NCI-H774 (cell line): Measurements from ENCODE around the gene BPIFB2.
"Not testable (repeated sequence)": the region's sequence is repeated elsewhere in the genome, so short reads cannot be mapped to it uniquely, and the experiment has no call there.

Experiments used
- DNase-seq: peaks from one replicate; lab custom pipeline; 2025; lab: John Stamatoyannopoulos, UW

Gene BPIFB2

DNA sequence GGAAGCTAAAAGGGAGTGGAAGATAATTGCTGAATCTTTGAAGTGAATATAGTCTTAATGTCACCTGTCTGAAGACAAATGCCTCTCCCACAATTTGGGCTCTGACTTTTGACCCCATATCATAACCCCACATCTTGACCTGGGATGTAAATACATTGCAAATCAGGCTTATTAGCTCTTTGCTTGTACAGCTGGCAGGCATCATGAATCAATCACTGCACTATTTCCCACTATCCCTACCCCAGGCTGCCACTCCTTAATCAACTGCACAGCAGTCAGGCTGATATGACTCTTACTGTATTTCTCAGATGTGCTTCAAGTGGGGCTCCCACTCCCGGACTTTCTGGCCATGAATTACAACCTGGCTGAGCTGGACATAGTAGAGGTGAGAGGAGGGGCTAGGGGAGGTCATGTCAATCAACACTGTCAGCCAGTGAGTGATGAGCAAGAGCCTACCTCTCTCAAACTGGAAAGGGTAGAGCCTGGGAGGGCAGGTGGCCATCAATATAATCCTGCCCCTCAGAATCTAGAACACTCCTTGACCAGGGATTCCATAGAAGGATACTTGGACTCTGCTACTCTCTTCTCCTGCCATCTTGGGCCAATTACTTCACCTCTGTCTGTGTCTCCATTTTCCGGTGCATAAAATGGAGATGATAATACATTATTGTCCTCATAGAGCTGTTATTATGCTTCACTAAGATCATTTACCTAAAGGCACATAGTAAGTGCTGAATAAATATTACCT is 35.7 kb downstream of the BPIFB2 start:
- no peak for DNase-seq

DNA sequence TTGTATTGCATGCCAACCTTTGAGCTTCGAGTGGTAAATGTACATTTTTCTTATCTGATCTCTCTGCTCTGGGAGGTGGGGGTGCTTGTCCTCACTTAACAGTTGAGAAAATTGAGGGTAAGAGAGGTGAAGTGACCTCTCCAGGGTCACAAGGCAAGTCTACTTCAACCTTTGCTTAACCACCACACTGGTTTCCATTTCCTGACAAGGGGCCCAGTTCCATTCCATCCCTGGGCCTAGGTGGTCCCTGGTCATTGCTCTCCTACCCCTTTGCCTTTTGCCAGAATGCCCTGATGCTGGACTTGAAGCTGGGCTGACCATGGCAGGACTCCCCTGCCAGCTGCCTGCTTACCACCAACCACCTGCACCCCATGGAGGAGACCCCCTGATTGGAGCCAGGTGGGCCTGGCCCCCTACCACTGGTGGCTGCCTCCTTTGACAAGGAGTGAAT is 36.3 kb downstream of the BPIFB2 start:
- no peak for DNase-seq

DNA sequence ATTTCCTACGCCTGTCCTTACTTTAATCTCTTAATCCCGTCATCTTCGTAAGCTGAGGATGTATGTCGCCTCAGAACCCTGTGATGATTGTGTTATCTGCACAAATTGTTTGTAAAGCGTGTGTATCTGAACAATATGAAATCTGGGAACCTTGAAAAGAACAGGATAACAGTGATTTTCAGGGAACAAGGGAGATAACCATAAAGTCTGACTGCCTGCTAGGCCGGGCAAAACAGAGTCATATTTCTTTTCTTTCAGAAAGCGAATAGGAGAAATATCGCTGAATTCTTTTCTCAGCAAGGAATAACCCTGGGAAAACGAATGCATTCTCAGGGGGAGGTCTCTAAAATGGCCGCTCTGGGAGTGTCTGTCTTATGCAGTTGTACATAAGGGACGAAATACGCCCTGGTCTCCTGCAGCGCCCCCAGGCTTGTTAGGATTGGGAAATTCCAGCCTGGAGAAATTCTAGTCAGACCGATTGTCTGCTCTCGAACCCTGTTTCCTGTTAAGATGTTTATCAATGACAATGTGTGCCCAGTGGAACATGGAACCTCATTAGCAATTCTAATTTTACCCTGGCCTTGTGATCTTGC is 37.7 kb downstream of the BPIFB2 start:
- DNase-seq = not testable (repeated sequence)

DNA sequence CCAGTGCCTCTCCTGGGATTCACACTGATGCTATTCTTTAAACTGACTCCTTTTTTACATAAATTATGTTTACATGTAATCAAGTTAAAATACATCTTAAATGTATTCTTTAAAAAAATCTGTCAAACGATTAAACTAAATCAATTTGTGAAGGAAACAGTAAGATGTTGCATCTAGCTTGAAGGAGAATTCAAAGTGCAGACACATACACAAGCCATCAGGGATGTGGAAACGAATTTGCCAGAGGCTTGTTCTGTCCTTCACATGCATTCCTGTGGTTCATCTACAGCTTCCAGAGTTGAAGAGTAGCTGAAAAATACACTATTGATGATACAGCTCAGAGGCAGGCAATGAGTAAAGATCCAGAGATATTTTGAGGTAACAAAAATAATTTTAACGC is 38.9 kb downstream of the BPIFB2 start:
- DNase-seq = no peak

DNA sequence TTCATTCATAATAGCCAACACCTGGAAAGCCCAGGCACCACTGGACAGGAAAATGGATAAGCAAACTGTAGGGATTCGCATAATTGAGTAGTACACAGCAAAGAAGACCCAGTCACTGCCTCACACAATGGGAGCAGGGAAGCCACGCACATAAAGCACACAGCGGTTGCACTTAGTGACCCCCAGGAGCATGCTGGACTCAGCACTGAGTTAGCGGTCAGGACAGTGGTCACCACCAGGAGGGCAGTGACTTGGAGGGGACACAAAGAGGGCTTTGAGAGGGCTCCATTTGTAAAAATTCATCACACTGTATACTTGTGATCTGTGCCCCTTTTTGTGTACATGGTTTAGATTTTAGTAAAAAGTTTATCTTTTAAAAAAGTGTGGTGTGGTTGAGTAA is 43.8 kb downstream of the BPIFB2 start:
- DNase-seq = no peak

DNA sequence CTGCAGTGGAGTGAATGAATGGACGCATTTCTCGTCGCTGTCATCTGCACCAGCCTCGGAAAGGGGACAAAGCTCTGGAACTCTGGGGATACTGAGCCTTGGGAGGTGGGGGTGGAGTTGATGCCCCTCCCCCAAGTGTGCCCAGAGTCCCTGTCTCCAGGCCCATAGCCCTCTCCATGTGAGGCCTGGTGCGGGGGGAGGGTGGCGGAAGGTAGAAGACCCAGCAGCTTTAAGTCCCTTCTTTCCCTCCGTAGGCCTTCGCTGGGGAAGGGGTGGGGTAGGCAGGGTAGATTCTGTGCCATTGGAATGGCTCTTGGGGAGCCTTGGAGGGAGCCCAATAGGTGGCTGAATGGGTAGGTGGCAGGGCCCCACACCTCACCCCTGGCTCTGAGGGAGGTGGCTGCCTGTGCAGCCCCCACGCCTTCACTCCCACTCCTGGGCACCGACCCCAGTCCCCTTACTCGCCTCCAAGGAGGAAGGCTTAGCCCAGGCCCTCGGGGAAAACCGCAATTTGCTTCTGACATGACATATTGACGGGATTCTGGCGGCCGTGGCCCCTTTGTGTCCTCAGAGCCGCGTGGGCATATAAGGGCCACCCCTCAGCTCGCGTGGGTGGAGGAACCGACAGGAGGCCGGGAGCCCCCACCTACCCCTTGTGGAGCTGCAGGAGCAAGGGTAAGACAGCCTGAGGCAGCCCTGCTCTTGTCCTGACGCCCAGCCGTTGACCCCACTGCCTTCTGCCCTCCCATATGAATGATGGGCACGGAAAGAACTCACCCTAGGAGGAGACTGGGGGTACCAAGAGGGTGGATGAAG is 46.0 kb downstream of the BPIFB2 start, which contains the start of gene BPIFB3:
Gene BPIFB3, plus strand, starts transcription at position 613 of the 816 bp plus-strand sequence. CDS start 1,533 bp downstream, outside the sequence.
- no peak for DNase-seq

DNA sequence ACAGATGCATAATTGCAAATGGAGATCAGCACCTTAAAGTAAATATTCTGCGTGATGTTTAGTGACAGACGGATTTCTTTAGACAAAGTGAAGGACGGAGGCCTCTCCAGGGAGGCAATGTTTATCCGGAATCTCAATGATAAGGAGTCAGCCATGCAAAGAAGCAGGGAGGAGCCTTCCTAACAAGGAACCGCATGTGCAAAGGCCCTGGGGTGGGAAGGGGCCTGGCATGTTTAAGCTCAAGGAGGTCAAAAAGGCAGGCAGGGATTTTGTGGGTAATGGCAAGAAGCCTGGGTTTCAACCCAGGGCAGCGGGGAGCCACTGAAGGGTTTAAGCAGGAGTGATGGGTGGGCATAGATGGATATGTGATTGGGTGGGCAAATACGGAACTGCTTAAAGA is 46.9 kb downstream of the BPIFB2 start:
- DNase-seq = no peak

DNA sequence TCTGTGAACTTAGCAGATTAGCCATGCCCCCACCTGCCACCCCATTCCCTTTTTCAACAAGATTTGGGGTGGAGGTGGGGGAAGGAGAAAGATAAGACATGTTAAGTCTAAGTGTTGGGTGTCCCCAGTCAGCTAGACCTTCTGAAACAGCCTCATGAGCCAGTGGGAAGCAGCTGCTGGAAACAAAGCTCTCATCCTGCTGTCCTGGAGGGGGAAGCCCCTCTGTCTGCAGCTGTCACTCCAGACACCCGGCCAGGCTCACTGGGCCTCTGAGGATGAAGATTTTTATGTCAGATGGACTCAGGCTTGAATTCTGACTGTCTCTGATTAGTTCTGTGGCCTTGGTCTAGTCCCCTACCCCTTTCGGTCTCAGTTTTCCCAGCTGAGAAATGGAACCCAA is 47.3 kb downstream of the BPIFB2 start:
- no peak for DNase-seq

DNA sequence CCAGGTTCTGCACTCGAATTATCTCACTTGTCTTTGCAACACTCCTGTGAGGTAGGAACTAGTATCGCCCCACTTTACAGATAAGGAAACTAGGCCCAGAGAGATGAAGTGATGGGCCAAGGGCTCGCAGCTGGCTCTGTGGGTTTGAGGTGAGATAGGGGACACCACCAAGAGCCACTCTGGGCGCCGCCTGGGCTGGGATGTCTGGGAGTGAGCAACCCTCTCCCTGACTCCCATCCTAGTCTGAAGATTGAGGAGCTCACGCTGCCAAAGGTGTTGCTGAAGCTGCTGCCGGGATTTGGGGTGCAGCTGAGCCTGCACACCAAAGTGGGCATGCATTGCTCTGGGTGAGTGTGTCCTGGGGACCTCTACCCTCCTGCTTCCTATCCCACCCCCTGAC is 51.6 kb downstream of the BPIFB2 start:
- DNase-seq = no peak

DNA sequence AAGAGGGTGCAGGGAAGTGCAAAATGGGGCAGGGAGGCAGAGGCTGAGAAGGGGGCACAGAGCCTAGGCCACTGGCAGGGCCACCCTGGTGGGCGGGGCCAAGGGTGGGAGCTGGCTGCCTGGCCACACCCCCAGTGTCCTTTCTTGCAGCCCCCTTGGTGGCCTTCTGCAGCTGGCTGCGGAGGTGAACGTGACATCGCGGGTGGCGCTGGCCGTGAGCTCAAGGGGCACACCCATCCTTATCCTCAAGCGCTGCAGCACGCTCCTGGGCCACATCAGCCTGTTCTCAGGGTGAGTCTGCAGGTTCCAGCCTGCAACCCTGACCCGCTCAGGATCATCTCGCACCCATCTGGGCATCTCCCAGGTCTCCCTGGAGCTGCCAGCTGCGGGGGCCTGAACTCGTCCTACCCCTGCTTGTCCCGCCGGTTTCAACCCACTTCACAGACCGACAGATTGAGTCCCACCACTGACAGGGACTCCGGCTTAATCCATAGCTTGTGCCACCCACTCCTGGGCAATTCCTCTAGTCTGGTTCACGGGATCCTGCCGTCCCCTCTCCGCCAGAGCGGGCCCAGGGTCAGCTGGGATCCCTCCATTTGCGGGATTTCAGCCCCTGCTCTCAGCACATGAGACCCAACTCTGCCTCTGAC is 52.4 kb downstream of the BPIFB2 start:
- no peak for DNase-seq

DNA sequence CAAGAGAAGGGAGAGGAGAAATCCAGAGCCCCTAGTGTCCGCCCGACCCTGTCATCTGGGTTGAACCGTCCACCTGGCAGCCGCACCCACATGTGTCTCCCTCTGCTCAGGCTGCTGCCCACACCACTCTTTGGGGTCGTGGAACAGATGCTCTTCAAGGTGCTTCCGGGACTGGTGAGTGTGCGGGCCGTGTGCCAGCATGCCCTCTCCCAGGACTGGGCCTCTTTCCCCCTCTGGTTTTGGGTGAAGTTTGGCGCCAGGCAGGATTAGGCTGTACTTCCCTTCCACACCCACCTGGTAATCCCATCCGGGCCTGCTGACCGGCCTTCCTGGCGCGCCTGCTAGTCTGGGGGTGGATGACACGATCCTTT is 54.1 kb downstream of the BPIFB2 start:
- DNase-seq = no peak

DNA sequence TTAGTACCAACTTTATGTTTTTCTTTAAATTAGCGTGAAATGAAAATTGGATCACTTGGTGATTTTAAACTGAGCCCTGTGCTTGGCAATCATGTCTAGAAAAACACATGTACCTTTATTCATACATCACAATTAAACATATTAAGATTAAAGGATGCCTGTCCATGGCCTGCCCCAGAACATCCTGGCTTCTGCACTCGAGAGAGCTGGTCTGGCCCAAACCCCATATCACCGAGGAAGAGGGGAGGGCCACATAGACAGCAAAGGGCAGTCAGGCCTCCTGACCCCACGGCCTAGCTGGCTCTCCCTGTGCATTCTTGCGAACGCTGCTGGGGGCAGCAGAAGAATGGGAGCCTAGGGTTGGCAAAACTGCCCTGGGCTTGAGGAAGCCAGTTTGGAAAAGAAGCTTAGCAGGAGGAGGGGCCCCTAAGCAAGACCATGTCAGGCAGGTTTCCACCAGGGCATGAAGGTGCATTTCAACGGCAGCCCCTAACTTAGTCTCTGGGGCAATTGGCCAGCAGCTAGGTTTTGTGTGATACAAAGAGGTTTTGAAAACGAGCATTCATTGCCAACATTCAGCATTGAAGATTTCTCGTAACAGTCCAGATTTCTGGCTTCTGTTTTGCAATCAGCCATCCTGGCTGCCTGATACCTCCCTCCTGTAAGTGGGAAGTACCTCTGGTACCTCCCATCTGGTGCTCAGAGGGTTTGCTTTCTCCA is 54.8 kb downstream of the BPIFB2 start:
- DNase-seq = no peak

DNA sequence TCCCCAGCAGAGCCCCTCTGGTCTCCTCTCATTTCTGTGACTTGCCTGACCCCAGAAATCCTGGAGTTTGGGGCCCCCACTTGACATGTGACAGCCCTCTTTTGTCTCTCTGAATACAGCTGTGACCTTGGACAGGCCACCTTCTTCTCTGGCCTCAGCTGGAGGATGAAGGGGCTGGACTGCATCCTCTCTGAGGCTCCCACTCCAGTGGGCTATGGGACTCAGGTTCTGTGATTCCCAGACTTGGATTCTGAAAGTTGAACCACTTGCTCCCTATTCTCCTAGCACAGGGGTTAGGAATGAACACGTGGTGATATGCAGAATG is 55.3 kb downstream of the BPIFB2 start:
- DNase-seq = no peak

DNA sequence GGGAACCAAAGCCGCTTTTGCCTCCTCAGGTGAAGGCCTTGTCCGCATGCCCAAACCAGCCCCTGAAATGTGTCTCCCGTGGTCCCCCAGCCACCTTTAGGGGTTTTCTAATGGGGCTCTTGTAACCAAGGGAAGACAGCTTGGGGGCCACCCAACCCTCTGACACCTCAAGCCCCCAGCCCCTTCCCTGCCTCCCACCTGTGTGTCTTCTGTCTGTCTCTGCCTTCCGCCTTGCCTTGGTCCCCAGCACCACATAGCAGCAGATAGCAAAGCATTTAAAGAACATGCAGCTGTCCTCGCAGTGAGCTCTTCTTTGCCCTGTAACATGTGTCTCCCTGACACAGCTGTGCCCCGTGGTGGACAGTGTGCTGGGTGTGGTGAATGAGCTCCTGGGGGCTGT is 55.8 kb downstream of the BPIFB2 start:
- DNase-seq = no peak

DNA sequence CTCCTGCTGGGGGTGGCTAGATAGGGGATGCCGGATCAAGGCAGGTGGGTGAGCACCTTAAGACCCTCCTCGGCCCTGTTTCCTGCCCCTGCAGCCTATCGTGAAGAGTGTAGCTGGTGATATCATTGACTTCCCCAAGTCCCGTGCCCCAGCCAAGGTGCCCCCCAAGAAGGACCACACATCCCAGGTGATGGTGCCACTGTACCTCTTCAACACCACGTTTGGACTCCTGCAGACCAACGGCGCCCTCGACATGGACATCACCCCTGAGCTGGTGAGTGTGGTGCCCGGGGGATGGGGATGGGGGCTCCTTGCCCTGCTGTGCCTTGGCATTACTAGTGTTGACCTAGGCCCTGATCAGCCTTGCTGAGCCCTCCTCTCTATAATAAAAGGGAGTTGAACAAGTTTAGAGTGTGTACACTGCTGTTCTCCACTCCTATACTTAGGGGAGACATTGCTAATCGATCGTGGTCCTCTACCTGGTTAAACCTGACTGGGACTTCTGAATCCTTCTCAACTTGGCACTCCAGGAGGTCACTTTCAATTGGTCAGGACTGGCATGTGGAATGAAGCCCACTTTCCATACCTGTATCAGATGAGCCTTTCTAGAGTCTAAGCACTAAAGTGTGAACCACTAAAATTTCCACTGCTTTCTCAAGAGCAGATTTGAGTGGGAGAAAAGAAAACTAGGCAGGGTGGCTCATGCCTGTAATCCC is 57.2 kb downstream of the BPIFB2 start:
- no peak for DNase-seq

DNA sequence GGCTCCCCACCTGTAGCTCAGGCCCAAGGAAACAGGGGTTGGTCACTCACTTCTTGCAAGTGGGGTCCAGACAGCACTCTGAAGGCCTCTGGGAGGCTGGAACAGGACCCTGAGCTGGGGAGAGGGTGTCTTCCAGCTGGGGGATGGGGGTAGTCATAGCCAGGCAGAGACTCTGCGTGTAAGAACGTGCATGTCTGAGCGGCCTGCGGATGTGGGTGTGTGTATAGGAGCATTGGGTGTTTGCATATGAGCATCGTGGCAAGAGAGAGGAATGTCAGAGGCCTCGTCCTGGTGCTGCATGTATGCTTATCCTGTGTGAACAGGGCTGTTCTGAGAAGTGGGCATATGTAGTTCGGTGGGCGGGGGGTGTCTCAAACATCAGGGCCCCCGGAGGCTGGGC is 58.3 kb downstream of the BPIFB2 start:
- no peak for DNase-seq

DNA sequence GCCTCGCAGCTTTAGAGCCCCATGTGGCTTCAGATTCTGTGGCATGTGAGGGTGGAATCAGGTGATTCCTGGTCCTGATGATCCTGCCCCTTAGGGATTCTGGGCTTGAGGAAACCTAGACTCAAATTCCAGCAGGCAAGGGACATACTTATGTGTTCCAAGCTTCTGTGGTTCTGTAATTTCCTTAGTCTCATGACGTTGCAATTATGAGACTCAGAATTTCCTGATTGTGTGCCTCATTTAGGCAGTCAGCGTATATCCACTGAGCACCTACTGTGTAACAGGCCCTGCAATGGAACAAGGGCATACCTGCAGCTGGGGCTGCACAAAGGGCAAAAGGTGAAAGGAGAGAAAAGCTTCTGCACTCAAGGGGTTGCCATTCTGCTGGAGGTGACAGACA is 60.3 kb downstream of the BPIFB2 start:
- DNase-seq = no peak

DNA sequence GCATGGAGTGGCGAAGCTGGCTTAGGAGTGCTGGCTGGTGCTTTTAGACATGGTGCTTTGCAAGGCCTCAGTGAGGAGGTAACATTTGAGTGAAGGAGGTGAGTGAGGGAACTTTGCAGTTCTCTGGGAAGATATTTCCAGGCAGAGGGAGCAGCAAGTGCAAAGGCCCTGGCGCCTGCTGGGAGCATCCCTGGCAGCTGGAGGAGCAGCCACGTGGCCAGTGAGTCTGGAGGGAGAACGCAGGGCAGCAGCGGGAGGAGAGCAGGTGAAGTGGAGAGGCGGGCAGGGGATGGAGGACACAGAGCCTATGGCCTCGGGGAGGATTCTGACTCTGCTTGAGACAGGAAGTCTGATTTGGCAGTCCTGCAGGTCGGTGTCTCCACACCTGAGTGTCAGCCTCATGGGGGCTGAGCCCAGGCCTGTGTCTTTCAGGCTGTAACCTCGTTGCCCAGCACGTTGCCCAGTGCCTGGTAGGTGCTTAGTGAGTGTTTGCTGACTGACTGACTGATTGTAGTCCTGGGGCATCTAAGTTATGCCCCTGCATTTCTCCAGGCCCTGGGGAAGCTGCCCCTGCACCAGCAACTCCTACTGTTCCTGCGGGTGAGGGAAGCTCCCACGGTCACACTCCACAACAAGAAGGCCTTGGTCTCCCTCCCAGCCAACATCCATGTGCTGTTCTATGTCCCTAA is 60.9 kb downstream of the BPIFB2 start:
- DNase-seq = no peak

DNA sequence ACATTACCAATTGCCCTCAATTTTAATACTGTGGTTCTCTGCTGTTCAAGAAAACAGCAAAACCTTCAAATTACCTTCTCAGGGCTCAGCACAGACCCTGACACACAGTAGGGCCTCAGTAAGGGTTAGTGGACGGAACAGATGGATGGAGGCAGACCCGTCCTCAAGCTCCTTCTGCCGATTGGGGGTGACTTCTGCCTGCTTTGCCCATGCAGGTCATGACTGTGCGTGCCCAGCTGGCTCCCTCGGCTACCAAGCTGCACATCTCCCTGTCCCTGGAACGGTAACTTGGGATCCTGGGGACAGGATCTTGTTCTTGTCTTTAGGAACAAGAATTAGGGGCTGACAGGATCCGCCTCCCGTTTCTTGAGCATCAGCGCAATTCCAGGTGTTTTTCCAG is 62.2 kb downstream of the BPIFB2 start:
- no peak for DNase-seq
